Activated CD4-positive, CD25-positive, alpha-beta regulatory T cell treated with anti-CD3 and anti-CD28 coated beads, Interleukin-2, amount 50 U/mL, for 72 hours (primary cell): ENCODE results near the gene ASAP3.
"Not testable (repeated sequence)": the region's sequence is repeated elsewhere in the genome, so short reads cannot be mapped to it uniquely, and the experiment has no call there.

Source experiments
- DNase-seq: peaks from one replicate; pipeline ENCODE4 v3.0.0; 2021

The ASAP3 gene

DNA sequence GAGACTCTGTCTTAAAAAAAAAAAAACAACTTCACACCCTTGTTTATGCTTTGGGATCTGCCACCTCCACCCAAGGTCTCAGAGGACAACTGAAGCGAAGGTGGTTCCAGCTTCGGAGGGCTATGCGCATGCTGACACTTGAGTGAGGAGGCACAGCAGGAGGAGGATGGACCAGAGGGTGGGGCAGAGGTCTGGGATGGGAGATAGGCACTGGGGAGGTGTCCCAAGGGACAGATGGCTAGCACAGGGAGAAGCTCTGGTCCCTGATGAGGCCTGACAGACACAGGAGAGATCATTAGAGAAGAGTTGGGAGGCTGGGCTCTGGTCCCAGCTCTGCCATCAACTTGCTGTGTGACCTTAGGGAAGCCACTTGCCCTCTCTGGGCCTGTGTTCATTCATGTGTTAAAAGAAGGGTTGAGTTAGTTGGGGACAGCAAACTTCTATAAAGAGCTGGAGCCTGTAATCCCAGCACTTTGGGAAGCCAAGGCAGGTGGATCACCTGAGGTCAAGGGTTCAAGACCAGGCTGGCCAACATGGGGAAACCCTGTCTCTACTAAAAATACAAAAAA is 30.2 kb upstream of the ASAP3 start:
- DNase-seq: no peak

- no peak for DNase-seq
These were observed 25.9 kb upstream of the ASAP3 start for GRCh38 chr1:23509896-23510295.

DNA sequence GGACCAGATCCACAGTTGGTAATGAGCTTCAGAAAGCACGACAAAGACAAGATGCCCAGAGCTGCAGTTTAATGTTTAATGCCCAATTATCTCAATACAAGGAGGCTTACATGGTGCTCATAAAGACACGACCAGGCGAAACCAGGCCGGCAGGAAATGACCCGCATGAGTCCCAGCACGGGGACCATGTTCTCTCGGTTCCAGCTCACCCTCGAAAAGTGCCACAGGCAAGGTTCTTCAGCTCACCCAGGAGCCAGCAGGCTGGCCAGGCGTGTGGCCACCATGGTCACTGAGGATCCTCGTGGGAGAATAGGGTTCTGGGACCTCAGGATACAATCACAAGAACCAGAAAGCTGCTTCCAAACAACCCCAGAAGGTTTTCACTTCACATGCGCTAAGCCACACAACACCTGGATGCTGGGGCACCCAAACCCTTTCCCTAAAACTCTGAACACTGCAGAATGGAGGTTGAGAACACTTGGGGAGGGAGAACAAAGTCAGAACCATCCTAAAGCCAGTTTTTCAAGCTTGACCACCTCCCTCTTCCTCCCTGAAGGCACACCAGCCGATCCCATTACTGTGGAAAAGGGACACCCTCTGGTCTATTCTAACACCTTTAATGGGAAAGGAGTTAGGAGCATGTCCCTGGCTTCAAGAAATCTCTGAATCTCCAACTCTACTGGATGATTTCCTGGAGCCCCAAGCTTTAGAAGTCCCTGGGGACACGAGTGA is 22.6 kb upstream of the ASAP3 start:
- DNase-seq: no peak

GRCh38 chr1:23505851-23506250 is 21.9 kb upstream of the ASAP3 start:
- DNase-seq: no peak

DNA sequence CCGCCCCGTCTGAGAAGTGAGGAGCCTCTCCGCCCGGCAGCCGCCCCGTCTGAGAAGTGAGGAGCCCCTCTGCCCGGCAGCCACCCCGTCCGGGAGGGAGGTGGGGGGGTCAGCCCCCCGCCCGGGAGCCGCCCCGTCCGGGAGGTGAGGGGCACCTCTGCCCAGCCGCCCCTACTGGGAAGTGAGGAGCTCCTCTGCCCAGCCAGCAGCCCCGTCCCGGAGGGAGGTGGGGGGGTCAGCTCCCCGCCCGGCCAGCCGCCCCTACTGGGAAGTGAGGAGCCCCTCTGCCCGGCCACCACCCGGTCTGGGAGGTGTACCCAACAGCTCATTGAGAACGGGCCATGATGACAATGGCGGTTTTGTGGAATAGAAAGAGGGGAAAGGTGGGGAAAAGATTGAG is 20.2 kb upstream of the ASAP3 start:
- DNase-seq: not testable (repeated sequence)

- DNase-seq: no peak
These were observed 19.0 kb upstream of the ASAP3 start for GRCh38 chr1:23502951-23503350.

GRCh38 chr1:23500466-23500865 is 16.5 kb upstream of the ASAP3 start:
- no peak for DNase-seq

GRCh38 chr1:23497777-23498439 is 13.9 kb upstream of the ASAP3 start:
- no peak for DNase-seq

DNA sequence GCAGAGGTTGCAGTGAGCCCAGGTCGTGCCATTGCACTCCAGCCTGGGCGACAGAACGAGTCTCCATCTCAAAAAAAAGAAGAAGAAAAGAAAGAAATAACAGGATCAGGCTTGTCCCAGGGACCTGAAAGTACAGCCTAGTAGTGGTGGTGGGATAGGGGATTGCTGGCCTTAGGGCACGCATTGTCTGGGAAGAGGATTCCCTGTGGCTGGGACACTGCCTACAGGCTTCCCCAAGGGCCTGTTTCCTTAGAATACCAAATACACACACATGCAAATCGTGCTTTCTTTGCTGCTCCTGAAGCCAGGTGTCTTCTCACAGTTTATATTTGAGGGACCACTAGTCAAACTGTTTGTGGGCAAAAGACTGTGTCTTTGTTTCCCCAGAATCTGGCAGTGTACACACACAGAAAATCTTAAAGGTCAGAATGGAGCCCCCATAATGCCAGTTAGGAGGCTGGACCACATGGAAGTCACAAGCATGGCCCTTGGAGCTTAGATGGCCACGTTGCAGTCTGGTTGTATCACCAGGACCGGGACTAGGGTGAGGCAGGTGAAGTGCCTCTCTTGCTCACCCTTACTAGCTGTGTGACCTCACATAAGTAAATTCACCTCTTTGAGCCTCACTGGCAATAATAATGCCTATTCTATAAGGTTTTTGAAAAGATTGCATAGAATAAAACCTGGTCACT is 12.7 kb upstream of the ASAP3 start:
- DNase-seq: no peak

DNA sequence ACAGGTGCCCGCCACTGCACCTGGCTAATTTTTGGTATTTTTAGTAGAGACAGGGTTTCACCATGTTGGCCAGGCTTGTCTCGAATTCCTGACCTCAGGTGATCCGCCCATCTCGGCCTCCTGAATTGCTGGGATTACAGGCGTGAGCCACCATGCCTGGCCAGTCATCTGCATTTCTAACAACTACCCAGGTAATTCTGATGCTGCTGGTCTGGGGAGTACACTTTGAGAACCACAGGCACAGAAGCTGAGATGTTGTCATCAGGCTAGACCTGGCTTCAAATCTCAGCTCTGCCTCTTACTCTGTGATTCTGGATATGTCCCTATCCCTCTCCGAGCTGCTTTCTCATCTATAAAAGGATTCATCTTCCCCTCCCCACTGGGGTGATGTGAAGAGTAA is 10.9 kb upstream of the ASAP3 start:
- DNase-seq: not testable (repeated sequence)

DNA sequence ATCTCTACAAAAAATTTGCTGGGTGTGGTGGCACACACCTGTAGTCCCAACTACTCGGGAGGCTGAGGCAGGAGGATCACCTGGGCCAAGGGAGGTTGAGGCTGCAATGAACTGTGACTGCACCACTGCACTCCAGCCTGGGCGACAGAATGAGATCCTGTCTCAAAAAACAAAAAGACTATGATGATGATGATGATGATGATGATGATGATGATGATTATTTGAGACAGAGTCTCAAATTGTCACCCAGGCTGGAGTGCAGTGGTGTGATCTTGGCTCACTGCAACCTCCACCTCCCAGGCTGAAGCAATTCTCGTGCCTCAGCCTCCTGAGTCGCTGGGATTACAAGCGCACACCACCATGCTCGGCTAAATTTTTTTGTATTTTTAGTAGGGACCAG is 8.8 kb upstream of the ASAP3 start:
- DNase-seq: not testable (repeated sequence)

DNA sequence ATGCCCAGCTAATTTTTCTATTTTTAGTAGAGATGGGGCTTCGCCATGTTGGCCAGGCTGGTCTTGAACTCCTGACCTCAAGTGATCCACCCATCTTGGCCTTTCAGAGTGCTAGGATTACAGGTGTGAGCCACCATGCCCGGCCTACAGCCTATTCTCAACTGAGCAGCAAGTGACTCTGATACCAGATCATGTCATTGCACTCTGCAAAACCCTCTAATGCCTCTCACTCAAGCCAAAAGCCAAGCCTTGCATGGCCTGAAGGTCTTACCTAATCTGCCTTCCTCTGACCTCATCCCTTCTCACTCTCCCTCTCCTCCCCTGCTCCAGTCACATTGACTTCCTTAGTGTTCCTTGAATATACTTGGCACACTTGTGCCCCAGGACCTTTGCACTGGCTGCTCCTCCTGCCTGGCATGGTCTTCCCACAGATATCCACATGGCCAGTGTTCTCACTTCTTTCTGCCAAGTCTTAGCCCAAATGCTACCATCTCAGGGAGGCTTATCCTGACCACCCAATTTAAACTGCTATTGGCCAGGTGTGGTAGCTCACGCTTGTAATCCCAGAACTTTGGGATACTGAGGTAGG is 8.2 kb upstream of the ASAP3 start:
- DNase-seq: no peak

DNA sequence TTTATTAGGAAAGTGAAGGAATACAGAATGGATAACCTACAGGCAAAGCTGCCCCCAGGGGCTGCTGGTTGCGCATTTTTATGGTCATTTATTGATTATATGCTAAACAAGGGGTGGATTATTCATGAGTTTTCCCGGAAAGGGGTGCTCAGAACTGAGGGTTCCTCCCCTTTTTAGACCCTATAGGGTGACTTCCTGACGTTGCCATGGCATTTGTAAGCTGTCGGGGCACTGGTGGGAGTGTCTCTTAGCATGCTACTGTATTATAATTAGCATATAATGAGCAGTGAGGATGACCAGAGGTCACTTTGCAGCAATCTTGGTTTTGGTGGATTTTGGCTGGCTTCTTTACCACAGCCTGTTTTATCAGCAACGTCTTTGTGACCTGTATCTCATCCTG is 5.9 kb upstream of the ASAP3 start:
- no peak for DNase-seq

DNA sequence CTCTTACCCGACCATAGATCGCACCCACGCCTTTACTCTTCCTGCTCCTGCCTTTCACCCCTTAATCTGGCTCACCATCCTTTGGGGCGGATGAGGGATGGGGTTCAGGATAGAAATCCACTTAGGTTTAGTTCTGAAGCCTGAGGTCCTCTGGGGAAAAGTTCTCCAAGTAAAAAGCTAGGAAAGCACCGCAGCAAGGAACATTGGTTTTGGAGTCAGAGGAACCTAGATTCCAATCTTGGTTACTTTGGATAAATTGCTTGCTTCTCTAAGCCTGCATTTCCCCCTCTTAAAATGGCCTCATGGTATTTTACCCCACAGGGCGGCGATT is 988 bp upstream of the ASAP3 start:
- DNase-seq: no peak

DNA sequence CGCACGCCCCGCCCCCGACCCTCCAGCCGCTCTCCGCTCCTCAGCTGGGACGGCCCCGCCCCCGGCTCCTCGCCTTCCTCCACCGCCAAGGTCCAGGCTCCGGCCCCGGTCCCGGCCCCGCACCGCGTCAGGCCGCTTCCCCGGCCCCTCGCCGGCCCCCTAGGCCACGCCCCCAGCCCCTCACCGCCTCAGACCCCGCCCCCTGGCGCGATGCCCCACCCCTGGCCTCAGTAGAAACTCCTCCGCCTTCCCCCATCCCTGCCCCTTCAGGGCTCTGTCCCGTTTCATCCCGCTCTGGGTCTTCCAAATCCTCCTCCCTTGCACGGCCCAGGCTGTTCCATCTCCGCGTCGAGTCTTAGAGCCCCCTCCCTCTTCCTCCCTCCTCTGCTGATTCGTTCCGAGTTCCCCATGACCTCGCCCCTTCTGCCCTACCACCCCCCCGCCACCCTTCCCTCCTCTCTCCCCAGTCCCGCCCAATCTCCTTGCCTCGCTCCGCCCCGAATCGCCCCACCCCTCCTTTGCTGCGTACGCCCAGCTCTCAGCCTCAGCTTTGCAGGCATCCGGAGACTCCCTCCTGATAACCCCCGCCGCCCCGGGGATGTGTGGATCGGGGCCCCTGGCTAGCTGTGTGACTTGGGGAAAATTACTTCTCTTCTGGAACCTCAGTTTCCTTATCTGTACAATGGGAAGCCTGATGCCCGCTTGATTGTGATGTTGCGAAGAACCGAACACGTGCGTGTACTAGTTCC is 448 bp upstream of the ASAP3 start:
- peak; percentile 82 for DNase-seq

DNA sequence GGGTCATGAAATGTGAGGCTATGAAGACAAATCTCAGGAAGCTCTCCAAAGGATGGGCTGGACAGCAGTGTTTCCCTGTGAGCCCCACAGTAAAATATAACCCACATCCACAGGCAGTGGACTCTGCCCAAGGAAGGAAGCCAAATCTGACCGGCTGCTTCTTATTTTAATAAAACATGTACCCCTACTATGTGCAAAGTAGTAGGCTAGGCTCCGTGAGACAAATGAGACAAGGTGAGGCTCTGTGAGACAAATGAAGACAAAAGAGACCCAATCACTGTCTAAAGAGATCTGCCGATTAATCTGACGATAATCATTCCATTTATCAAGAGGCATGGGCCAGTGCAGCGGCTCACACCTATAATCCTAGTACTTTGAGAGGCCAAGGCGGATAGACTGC is 2.1 kb downstream of the ASAP3 start:
- no peak for DNase-seq

DNA sequence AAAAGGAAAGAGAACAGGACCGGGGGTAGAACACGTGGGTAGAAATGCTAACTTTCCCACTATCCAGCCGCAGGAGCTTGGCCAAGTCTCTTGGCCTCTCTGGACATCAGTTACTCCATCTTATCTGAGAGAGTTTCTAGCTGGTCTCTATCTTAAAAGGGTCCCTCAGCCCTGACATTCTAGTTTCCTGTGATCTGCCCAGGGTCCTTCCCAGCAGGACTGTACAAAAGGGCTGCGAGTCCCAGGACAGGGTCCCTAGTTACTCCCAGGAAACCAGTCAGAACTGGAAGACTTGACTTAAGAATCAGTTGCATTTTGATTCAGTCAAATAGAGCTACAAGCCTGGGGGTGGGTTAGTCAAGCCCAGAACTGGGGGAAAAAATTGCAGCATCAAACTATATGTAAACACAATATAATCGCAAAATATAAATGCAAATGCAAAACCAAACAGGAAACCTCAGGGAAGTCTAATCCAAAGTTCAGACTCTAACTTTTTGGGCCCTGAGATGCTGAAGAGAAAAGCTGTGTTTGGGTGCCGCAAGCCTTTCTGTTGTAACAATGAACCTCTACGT is 2.9 kb downstream of the ASAP3 start:
- DNase-seq: no peak

DNA sequence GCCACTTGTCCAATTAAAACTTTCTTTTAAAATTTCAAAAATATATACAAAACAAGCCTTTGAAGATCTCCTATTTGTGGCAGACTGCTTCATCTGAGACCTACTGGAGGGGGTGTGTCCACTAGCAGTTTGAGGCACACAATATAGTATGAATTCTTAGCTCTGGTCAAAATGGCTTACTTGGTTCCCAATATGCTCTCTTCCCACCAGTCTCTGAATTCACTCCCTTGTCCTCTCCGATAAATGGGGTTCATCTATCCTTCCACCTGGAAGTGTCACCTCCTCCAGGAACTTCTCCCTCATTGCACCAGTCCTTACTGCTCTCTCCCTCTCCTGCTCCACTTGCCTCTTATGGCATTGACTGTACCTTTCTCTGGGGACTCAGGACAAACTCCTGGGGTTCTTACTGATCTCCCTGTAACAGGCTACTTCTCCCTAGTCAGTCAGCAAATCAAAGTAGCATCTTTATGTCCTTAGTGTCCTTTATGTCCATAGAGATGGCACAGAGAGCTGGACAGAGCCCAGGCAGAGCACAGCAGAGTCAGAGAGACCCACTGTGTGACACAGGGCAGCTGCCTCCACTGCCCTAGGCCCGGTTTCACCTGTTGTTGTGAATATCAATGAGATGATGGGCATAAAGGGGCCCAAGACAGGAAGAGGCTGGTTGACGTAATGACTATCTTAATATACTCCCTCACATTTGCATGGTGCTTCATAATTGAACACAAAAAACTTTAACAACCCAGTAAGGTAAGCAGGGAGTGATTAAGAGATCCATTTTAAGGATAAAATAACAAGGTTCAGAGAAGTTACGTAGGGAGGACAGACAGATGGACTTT is 3.6 kb downstream of the ASAP3 start:
- DNase-seq: no peak

DNA sequence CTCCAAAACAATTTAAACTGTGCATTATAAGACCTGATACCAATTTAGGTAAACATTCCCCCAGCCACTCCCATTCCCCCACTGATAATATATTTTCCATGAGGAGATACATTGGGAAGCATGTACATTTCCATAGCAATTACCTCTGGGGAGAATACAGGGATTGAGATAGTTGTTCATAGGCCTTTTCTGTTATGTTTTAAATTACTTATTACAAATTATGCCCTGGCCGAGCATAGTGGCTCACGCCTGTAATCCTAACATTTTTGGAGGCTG is 4.4 kb downstream of the ASAP3 start:
- DNase-seq: no peak

DNA sequence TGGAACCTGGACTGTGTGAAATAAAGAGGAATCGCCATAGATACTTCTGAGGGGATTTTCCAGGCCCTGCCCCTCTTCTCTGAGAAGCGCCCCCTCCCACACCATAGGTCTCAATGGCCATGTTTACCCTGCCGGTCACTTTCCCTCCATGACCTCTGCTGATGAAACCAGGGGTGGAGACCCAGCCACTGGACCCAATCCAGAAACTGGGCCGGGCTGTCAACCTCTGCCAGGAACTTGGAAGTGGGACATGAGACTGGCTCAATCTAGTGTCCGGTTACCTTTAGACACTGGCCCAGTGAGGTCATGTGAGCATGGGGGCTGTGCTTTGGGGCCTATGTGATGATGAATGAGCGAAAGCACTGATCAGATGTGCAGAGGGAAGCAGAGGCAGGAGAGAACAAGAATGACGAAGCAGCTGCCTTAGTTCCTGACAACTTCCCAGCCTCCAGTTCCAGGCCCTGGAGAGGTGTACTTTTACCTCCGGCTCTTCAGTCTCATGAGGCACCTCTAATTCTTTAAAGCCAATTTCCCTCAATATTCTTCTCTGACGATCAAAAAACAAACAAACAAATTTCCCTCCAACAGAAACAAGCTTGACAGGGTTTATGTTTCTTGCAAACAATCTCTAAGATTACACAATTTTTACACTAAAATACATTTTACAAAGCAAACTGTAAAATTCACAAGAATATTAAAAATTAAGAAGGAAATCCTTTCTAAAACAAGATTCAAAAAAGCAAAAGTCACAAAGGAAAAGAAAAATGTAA is 4.9 kb downstream of the ASAP3 start:
- DNase-seq: no peak
